Endothelial cell of umbilical vein (primary cell): ENCODE measurements around the gene OOSP4A. TPM values are rescaled to one million over a fixed set of nuclear protein-coding genes. Genes with fewer than 3 reads are reported as not detected.

Experiments used
- BruUV-seq: library from RNA; stranded (reverse); fragments of 400-500 nt; replicated peaks from 2 replicates; lab custom pipeline; 2021; lab: Mats Ljungman, UMichigan
- CTCF ChIA-PET: fragments of 300-600, 350-600 bp; sonication (Branson Sonifier 250); formaldehyde crosslinking; loops from one replicate; lab custom pipeline; 2021; ENCODE audit warnings: antibody characterized with exemption, inconsistent platforms; lab: Charles Lee
- POLR2A ChIA-PET: fragments of 300-600, 350-600 bp; sonication (Branson Sonifier 250); formaldehyde crosslinking; loops from one replicate; lab custom pipeline; 2021; ENCODE audit warnings: antibody characterized with exemption, inconsistent platforms; lab: Charles Lee
- DNase-seq: peaks from one replicate; pipeline ENCODE4 v3.0.0-alpha.2; 2011; ENCODE audit warnings: low read depth, low spot score
- FAIRE-seq: peaks from 2 replicates; lab custom pipeline; 2011; peaks lifted over from hg19 to GRCh38; lab: Jason Lieb, UNC
- H2AFZ ChIP-seq: 2 replicates; pipeline ENCODE4 v1.6.0; 2012; ENCODE audit warnings: low read depth, low read length, control low read depth, inconsistent platforms
- H3K27ac ChIP-seq: 2 replicates; pipeline ENCODE4 v1.5.1; 2011; ENCODE audit warnings: low read depth, mild to moderate bottlenecking, control low read depth, low read length, moderate library complexity; ENCODE audit not compliant: insufficient read depth
- H3K27me3 ChIP-seq, 2 experiments: 2 replicates each; pipeline versions ENCODE4 v1.6.0 to v1.6.1; 2011; ENCODE audit warnings: low read length in 2 of 2, mixed read lengths in 1 of 2; ENCODE audit not compliant: control insufficient read depth in 2 of 2, insufficient read depth in 2 of 2
- H3K36me3 ChIP-seq, 2 experiments: 2 replicates in 1 of 2; 3 replicates in 1 of 2; pipeline ENCODE4 v1.5.1; 2011; ENCODE audit warnings: low read length in 2 of 2, mild to moderate bottlenecking in 1 of 2, moderate library complexity in 1 of 2; ENCODE audit not compliant: control insufficient read depth in 2 of 2, insufficient read depth in 2 of 2; ENCODE audit errors: extremely low read depth in 1 of 2
- H3K4me1 ChIP-seq: 3 replicates; pipeline ENCODE4 v1.5.1; 2011; ENCODE audit warnings: mild to moderate bottlenecking, low read length; ENCODE audit not compliant: control insufficient read depth, insufficient read depth; ENCODE audit errors: extremely low read depth
- H3K4me2 ChIP-seq: 2 replicates; pipeline ENCODE4 v1.6.1; 2011; ENCODE audit warnings: low read length, control low read depth, mixed read lengths; ENCODE audit not compliant: insufficient read depth
- H3K4me3 ChIP-seq, 3 experiments: fragments of 200-600 bp in 1 of 3; sonication (generic), shearing (Covaris generic) in 1 of 3; replicated peaks in 1 of 3; 2 replicates each; pipeline ENCODE4 v1.5.1; 2011 to 2016; ENCODE audit warnings: control low read depth in 3 of 3, low read length in 3 of 3, mild to moderate bottlenecking in 2 of 3, inconsistent platforms in 1 of 3, low read depth in 1 of 3, moderate library complexity in 1 of 3; ENCODE audit not compliant: insufficient read depth in 1 of 3
- H3K79me2 ChIP-seq: 2 replicates; pipeline ENCODE4 v1.6.0; 2012; ENCODE audit warnings: low read length, inconsistent platforms; ENCODE audit not compliant: control insufficient read depth, insufficient read depth
- H3K9ac ChIP-seq: replicated peaks from 2 replicates; pipeline ENCODE3; 2011; ENCODE audit warnings: low read length, control low read depth; ENCODE audit not compliant: insufficient read depth; ENCODE audit errors: extremely low read depth
- H3K9me1 ChIP-seq: replicated peaks from 3 replicates; pipeline ENCODE4 v1.6.0; 2011; ENCODE audit warnings: mild to moderate bottlenecking, low read length; ENCODE audit not compliant: control insufficient read depth, insufficient read depth; ENCODE audit errors: extremely low read depth
- H3K9me3 ChIP-seq: replicated peaks from 2 replicates; pipeline ENCODE4 v1.5.1; 2012; ENCODE audit warnings: low read length, inconsistent platforms; ENCODE audit not compliant: control insufficient read depth, insufficient read depth
- H4K20me1 ChIP-seq: replicated peaks from 2 replicates; pipeline ENCODE3; 2011; ENCODE audit warnings: mild to moderate bottlenecking, low read length; ENCODE audit not compliant: control insufficient read depth, insufficient read depth; ENCODE audit errors: extremely low read depth
- CTCF ChIP-seq, 2 donors: IDR thresholded peaks; 1 replicate in 1 of 2; 2 replicates in 1 of 2; pipeline ENCODE4 v1.5.1; 2011; ENCODE audit warnings: low read length in 2 of 2, mild to moderate bottlenecking in 2 of 2, moderate library complexity in 2 of 2, control low read depth in 1 of 2, inconsistent platforms in 1 of 2, low read depth in 1 of 2; ENCODE audit not compliant: insufficient read depth in 1 of 2; ENCODE audit errors: extremely low read depth in 1 of 2
- EZH2 ChIP-seq: IDR thresholded peaks from 2 replicates; pipeline ENCODE4 v1.6.1; 2012; ENCODE audit warnings: borderline replicate concordance, low read depth, mild to moderate bottlenecking, moderate library complexity, low read length, inconsistent platforms; ENCODE audit not compliant: severe bottlenecking
- FOS ChIP-seq: IDR thresholded peaks from 2 replicates; pipeline ENCODE4 v1.6.1; 2011; ENCODE audit warnings: mild to moderate bottlenecking, low read length, moderate library complexity, borderline replicate concordance; ENCODE audit not compliant: insufficient read depth
- GATA2 ChIP-seq: IDR thresholded peaks from 2 replicates; pipeline ENCODE4 v1.7.0; 2011; ENCODE audit warnings: low read depth, mild to moderate bottlenecking, moderate library complexity, mixed read lengths, low read length; ENCODE audit not compliant: insufficient read length, insufficient read depth
- JUN ChIP-seq: IDR thresholded peaks from 2 replicates; pipeline ENCODE4 v1.6.1; 2011; ENCODE audit warnings: borderline replicate concordance, low read depth; ENCODE audit not compliant: insufficient read length, insufficient read depth
- MAX ChIP-seq: IDR thresholded peaks from 2 replicates; pipeline ENCODE4 v1.6.1; 2011; ENCODE audit not compliant: insufficient read depth, insufficient read length
- MYC ChIP-seq: IDR thresholded peaks from one replicate; pipeline ENCODE4 v1.6.1; 2011; ENCODE audit warnings: mild to moderate bottlenecking, low read depth, low read length
- POLR2AphosphoS5 ChIP-seq: IDR thresholded peaks from 2 replicates; pipeline ENCODE4 v1.6.1; 2012; ENCODE audit warnings: low read depth, mild to moderate bottlenecking, control low read depth, low read length, moderate library complexity; ENCODE audit not compliant: insufficient read depth
- dilution Hi-C: fragments of 300-500 bp; cut with MboI; formaldehyde crosslinking; loops from one replicate; pipeline ENCODE4 v1.15.0; 2019; ENCODE audit warnings: low sequenced_read_pairs; ENCODE audit not compliant: extremely low pct_ligation_motif_present
- intact Hi-C: fragments of 100-400 bp; cut with micrococcal nuclease; formaldehyde crosslinking; loops from one replicate; pipeline ENCODE4 v1.10.0; 2022
- polyA plus RNA-seq, 4 experiments: library from polyadenylated mRNA; depleted of rRNA in 3 of 4; stranded (reverse) in 3 of 4; unstranded in 1 of 4; fragments of >200 nt; gene quantifications; 2 replicates each; pipeline versions ENCODE4 v1.2.1 to v1.2.3, GENCODE V29; 2011 to 2012; ENCODE audit warnings: missing spikeins in 1 of 4
- total RNA-seq: library from RNA; stranded (reverse); gene quantifications from 2 replicates; pipeline ENCODE4 v1.2.3, GENCODE V29; 2021

OOSP4A gene
- total and polyA plus RNA-seq, 2 donors (not counting 3 experiments of a cell fraction or from before 2014, with no cell fraction given): not detected

DNA sequence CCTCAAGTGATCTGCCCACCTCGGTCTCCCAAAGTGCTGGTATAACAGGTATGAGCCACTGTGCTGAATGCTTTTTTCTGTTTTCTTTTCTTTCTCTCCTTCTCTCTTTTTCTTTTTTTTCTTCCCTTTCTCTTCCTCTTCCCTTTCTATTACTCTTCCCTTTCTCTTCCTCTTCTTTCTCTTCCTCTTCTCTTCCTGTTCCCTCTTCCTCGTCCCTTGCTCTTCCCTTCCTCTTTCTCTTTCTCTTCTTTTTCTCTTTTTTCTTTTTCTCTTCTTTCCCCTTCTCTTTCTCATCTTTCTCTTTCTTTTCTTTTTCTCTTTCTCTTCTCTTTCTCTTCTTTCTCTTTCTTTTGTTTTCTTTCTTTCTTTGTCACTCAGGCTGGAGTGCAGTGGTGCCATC is 24.4 kb upstream of the OOSP4A start:
- Histone ChIP-seq H2AFZ (no peak overlapping the region), H3K27ac (no peak overlapping the region), H3K9me3 (no peaks in the 10 kb centered on the region), H3K79me2 (no peaks in the 10 kb centered on the region), H3K27me3 (peaks cover 3 to 4% of the 10 kb centered on the region in 2 experiments), H3K36me3 (no peaks in the 10 kb centered on the region), H4K20me1 (no peaks in the 10 kb centered on the region), H3K9me1 (no peaks in the 10 kb centered on the region), H3K4me2 (no peak overlapping the region), H3K4me3 (no peak overlapping the region), H3K4me1 (no peaks in the 10 kb centered on the region), H3K9ac (no peak overlapping the region)
- ChIA-PET CTCF (no interaction called here), POLR2A (no interaction called here)
- intact Hi-C loops: no loop called here
- BruUV-seq: no TSS peak
- DNase-seq (no peak), FAIRE-seq (no peak)
- dilution Hi-C loops: no loop called here
- TF ChIP-seq GATA2 (no peak), POLR2AphosphoS5 (no peak), MYC (no peak), MAX (no peak), JUN (no peak)

DNA sequence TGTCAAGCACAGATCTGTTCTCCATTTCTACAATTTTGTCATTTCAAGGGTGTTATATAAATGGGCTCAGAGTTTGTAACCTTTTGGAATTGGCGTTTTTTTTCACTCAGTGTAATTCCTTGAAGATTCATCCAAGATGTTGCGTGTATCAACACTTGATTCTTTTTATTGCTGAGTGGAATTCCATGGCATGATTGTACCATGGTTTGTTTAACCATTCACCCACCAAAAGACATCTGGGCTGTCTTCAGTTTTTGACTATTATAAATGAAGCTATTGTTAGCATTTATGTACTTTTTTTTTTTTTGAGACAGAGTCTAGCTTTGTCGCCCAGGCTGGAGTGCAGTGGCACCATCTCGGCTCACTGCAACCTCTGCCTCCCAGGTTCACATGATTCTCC is 22.7 kb upstream of the OOSP4A start:
- DNase-seq: no peak
- Histone ChIP-seq H3K9me1 (no peaks in the 10 kb centered on the region), H3K4me2 (no peak overlapping the region), H3K9ac (no peak overlapping the region), H3K79me2 (no peaks in the 10 kb centered on the region), H3K4me3 (no peak overlapping the region), H3K36me3 (no peaks in the 10 kb centered on the region), H3K9me3 (no peaks in the 10 kb centered on the region), H4K20me1 (no peaks in the 10 kb centered on the region), H3K27me3 (peaks cover 2 to 3% of the 10 kb centered on the region in 2 experiments), H3K4me1 (no peaks in the 10 kb centered on the region), H2AFZ (no peak overlapping the region), H3K27ac (no peak overlapping the region)
- ChIA-PET POLR2A (no interaction called here), CTCF (interaction anchor here (1.4 kb wide), 1 partner anchor 22 kb away, joined by 4 read pairs; no protein-coding TSS in a partner anchor)
- TF ChIP-seq MYC (no peak), FOS (no peak), CTCF (IDR thresholded peaks at IDR 0.05; ENCODE audit: extremely low read depth in 1 of 2, insufficient read depth in 1 of 2, low read depth in 1 of 2, low read length in 2 of 2) (no peak), GATA2 (no peak), EZH2 (no peak), MAX (no peak), JUN (no peak), POLR2AphosphoS5 (no peak)
- intact Hi-C loops (no loop called here), dilution Hi-C loops (no loop called here)
- FAIRE-seq: no peak
- no TSS peak for BruUV-seq
